ENCODE data around the gene MCM8. TPM values are rescaled to one million over a fixed set of nuclear protein-coding genes. Genes with fewer than 3 reads are reported as not detected.
"Not testable (repeated sequence)": the region's sequence is repeated elsewhere in the genome, so short reads cannot be mapped to it uniquely, and the experiment has no call there.

Gene MCM8
- total RNA-seq, 1 donor from 2014 or later = 6.8 TPM

DNA sequence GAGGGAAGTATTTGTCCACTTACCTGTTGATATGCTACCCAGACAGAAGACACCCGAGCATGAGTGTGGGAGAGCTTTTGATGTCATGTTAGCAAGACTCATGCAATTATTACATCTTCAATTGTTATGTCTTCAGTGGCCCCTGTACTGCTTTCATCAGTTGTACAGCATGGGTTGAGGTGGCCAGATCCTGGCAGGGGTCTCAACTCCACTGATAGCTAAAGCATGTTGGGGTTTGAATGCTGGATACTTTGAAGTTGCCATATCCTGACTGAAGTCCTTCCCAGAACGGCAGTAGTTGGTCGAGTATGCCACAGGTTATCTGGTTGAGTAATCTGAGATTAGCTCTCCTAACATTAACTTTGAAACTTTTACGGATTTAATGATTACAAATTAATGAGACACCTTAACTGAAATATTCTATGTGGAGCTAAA, 56.7 kb downstream of the MCM8 start:
- DNase-seq = peak; percentile 15

DNA sequence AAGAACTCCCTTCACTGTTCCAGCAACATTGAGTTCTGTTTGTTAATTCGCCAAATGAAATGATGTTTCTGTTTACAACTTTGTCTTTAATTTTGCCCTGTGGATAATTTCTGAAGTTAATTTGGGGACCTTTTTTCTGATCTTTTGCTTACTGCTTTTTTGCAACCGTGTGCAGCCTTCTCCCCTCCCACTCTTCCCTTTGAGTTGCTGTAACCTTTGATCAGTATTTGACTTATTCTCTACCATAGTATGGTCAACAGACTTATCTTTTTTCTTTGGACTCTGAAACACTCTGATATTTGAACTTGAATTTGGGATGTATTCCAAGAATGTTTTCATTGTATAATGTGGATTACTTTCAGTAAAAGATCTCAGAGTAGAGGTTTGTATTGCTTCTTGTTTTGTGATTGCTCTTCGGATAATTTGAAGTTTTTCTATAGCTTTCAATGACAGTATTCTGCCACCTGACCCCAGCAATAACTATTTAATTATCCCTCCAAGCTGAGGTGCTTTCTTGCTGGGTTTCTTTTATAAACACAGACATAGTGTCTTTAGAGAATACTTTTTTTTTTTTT, 57.2 kb downstream of the MCM8 start:
- no peak for DNase-seq

DNA sequence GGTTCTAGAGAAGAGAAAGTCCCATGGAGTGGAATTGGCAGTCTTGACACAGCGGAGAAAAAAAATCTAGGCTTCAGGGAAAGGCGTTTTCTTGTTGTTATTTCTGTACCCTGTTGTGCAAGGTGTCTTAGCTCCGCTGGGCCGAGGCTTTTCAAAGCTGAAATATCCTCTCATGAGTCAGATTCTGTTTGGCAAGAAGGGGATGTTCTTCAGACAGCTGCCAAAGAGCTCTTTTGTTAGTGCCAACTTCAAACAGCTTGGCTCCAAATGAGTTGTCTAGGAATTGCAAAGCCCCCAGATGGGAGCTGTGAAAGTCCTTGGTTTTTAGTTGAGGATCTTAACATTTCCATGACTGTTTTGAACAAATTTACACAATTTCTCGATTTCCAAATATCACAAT, 57.8 kb downstream of the MCM8 start:
- peak; percentile 84 for DNase-seq

DNA sequence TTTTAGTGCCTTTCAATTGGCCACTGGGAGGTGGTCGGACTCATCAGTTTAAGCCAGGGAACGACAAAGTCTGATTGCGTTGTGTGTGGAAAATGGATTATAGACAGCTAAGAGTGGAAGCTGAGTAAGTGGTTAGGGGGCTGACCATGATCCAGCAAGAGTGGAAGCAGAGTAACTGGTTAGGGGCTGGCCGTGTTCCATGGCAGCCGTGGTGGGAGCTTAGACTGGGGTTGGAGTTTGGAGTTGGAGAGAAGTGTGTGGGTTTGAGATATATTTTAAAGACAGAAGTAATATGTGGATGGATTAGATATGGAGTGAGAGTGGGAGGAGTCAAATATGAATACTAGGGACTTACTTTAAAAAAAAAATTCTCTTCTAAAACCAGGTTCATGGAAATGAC, 61.7 kb downstream of the MCM8 start:
- DNase-seq = no peak

DNA sequence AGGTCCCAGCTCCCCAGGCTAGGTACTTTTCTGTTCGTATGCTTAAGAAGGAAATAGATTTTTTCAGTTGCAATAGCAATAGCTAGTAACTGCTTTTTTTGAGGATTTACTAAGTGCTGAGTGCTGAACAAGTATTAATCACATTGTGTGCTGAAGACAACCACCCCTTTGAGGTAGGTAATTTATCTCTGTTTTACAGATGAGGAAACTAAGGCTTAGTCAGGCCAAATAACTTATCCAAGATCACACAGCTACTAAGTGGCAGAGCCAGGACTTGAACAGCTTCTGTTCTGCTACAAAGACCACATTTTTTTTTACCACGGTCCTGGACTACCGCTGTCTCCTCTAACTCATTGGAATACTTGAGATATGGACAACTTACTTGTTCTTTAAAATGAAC, 63.6 kb downstream of the MCM8 start:
- no peak for DNase-seq

DNA sequence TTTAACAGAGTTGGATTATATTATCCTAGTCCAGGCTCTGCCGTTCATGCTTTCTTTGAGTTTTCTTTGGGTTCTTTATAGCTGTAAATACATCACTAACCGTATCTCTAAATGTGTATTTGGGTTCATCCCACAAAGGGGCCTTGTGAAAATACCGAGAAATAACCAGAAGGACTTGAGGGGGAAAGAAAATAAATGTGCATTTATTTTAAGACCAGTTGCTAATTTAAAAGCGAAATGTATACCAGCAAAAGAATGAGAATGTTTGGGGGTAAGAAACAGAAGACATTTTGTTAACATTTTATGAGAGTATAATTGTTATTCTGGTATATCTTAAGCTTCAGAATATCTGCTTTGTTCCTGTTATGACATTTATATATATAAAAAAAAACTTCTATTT, 64.5 kb downstream of the MCM8 start:
- no peak for DNase-seq

DNA sequence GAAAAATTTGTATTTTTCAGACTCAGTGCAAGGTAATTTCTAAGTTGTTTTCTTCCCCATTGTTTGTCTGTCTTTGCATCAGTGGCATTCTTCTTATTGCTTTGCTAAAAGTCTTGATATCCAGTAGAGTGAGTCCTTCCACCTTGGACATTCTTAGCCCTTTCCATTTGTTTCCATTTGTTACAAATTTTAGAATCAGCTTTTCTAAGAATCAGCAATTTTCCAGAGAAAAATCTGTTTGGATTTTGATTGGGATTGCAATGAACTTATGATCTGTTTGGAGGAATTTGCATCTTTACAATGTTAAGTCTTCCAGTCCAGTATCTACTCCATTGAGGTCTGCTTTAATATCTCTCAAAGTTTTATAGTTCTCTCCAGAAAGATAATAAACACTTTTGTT, 67.0 kb downstream of the MCM8 start:
- no peak for DNase-seq

DNA sequence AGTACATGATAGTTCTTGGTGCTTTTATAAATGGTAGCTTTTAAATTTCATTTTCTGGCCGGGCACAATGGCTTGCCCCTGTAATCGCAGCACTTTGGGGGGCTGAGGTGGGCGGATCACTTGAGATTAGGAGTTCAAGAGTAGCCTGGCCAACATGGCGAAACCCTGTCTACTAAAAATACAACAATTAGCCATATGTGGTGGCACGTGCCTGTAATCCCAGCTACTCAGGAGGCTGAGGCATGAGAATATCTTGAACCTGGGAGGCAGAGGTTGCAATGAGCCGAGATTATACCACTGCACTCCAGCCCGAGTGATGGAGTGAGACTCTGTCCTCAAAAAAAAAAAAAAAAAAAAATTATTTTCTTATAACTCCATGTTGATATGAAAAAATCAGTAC, 67.4 kb downstream of the MCM8 start:
- DNase-seq = no peak

DNA sequence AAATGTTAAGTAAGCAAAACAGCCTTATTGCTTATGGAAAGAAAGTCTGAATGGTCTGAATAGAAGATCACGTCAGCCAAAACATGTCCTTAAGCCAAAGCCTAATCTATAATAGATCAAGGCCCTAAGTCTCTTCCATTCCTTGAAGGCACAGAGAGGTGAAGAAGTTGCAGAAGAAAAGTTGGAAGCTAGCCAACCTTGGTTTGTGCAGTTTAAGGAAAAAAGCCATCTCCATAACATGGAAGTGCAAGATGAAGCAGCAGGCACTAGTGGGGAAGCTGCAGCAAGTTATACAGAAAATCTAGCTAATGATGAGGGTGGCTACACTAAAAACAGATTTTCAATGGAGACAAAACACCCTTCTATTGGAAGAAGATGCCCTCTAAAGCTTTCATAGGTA, 74.3 kb downstream of the MCM8 start:
- DNase-seq = no peak

DNA sequence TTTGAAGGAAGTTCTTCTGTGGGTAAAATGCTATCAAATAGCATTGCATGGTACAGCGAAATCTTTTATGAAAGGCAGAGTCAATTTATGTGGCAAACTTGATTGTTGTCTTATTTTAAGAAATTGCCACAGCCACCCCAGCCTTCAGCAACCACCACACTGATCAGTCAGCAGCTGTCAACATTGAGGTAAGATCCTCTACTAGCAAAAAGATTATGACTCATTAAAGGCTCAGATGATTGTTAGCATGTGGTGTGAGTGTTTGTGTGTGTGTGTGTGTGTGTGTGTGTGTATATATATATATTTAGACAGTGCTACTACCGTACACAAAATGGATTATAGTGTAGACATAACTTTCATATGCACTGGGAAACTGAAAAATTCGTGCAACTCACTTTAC, 75.6 kb downstream of the MCM8 start:
- DNase-seq = no peak

DNA sequence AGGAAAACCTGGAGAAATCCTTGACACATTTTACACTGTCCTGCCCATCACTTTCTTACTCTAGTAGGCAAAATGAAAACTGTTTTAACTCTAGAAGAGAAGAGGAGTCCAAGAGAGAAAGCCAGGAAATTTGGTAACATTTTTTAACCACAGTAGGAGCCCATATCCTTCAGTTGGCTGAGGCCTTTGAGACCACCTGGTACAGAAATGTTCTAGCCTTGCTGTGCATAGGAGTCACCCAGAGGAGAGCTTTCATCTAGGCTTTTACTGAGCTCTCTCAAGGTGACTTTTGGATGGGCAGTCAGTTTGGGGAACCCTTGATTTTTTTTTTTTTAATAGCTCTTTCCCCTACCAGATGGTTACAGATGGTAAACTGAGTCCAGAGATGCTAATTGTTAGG, 78.4 kb downstream of the MCM8 start:
- no peak for DNase-seq

DNA sequence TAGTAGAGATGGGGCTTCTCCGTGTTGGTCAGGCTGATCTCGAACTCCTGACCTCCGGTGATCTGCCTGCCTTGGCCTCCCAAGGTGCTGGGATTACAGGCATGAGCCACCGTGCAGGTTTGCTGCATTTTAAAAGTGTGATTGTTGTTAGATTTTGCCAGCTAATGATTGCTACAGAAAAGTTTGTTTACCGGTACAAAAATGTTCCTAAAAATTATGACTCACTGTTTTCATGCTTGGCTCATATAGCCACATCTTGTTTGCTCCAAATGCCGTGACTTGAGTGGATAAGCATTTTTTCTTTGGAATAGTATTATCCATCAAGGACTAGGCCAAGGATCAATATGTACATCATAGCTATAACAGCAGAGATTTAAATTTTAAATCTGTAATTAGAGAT, 79.1 kb downstream of the MCM8 start:
- no peak for DNase-seq

DNA sequence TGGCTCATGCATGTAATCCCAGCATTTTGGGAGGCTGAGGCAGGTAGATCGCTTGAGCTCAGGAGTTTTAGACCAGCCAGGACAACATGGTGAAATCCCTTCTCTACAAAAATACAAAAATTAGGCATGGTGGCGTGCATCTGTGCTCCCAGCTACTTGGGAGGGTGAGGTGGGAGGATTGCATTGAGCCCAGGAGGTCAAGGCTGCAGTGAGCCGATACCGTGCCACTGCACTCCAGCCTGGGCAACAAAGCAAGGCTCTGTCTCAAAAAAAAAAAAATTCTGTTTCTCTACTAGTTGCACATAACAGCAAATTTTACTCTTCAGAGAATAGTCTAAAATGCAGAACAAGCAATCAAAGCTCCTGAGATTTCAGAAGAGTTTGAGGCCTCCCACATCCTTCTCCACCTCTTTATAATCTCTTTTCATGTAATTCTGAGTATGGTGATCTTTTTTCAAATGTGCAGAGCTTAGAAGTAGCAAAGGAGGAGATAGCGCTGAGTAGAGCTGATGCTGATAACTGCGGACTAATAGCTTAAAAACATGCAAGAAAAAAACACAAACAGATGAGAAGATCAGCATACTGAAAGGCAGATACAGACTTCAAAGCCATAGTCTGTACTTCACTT, 80.1 kb downstream of the MCM8 start:
- no peak for DNase-seq

DNA sequence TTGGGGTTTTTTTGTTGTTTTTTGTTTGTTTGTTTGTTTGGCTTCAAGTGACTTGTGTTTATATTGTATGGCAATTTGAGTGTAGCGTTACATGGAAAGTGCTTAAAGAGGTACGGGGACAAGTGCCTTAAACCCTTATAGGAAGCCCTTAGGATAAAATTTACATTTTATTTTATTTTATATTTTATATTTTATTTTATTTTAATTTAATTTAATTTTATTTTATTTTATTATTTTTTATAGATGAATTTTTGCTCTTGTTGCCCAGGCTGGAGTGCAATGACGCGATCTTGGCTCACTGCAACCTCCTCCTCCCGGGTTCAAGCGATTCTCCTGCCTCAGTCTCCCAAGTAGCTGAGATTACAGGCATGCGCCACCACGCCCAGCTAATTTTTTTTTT, 82.5 kb downstream of the MCM8 start:
- DNase-seq = not testable (repeated sequence)

DNA sequence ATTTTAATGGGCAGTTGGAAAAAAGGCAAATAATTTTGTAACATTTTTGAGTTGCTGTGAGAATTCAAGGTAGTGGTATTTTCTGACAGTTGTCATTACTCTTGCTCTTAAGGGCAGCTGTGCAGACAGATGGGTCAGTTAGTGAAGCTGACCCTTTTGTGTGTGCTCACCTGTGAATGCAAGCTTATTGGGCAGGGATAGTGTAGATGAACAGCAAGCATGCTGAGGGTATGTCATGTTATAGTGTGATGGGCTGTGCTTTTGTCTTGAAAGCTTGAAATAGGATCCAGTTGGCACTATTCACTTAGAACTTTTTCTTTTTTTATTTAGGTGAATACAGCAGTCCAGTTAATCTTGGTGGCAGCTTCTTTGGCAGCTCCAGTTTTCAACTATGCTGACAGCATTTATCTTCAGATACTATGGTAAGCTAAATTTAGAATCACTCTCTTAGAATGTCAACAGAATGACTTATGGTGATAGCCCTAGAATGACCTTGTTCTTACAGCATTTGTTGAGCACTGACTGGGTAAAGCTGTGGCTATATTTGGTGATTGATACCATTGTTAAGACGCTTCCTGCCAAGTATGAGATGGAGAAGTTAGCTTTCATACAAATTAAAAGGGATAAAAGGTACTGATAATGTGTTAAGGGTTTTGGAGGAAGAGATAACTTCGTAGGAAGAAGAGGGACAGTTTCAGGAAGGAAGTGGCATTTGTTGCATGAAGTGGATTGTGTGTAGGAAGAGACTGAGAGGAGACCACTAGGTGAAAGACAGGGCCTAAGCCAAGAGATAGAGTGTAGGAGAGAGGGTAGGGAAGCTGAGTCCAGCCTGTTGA, 83.9 kb downstream of the MCM8 start:
- peak; percentile 83 for DNase-seq

DNA sequence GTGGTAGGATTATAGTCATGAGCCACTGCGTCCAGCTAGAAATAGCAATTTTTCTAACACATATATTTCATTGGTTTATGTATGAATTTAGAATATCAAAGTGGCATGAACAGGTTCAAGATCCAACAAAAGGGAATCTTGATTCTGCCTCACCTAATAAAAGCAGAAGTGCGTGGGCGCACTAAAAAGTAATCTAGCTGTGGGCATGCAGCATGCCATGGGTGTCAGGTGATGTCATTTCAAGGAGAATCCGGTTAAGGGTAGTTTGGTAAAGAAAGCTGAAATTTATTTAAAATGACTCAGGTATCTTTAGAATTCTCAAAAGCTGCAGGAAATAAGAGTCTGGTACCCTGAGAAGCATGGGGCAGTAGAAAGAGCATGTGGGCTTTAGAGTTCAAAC, 85.8 kb downstream of the MCM8 start:
- no peak for DNase-seq

DNA sequence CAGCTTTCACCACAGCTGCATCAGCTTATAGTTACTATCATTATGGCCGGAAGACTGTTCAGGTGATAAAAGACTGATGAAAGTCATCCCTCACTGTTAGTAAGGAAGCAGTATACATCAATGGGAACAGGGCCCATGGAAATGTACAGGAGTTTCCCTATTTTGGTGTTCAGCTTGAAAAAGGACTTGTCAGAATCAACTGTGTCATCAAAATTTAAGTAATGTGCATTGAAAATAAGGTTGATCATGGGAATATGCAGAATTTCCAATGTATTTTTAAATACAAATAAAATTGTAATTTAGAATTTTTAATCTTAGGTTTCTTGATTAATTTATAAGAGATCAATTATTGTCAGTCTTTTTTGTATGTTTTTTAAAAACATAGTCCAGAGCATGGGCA, 86.6 kb downstream of the MCM8 start:
- DNase-seq = no peak

DNA sequence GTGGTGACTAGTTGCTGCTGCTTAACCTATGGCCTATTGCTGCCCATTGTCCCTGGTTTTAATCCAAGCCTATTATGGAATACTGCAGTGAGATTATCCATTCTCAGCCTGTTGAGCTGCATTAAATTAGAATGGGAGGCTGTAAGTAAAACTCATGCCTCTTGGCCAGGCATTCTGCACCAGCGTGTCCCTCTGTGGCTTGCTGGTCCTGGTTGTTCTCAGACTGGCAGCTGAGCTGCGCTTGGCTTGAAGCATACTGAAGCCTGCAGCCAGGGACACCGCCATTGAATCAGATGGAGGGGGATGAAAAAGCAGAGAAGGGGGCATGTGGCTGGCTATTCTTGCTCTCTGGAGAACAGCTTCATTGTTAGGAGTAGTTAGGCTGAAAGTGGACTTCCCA, 87.8 kb downstream of the MCM8 start:
- DNase-seq = no peak

DNA sequence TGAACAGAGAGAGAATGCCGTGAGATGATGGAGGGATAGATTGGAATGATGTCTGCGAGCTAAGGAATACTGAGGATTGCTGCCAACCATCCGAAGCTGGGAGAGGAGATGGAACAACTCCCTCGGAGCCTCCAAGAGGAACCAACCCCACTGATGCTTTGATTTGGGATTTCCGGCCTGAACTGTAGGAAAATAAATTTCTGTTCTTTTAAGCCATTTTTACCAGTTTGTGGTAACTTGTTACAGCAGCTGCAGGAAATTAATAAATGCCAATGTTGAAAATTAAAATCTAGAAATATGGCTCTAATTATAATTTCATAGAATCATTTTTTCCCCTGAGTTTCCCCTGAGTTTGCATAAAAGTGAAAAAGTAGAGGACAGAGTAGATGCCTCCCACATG, 89.3 kb downstream of the MCM8 start:
- DNase-seq = no peak

DNA sequence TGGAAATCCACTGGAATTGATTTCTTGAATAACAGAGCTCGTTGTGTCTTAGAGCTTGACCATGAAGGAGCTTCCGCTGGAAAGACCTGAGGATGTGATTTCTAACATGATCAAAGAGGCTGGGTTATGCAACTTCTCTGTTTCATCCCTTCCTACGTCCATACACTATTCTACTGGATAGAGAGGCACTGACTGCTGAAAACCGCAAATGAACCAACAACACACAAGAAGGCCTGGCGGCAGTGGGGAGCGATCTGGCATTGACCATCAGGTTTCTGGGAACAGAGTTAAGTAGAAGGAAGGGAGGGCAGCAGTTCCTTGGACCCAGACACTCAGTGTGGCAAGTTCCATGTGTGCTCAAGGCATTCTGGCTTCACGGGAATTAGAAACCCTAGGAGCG, 90.1 kb downstream of the MCM8 start:
- DNase-seq = no peak

DNA sequence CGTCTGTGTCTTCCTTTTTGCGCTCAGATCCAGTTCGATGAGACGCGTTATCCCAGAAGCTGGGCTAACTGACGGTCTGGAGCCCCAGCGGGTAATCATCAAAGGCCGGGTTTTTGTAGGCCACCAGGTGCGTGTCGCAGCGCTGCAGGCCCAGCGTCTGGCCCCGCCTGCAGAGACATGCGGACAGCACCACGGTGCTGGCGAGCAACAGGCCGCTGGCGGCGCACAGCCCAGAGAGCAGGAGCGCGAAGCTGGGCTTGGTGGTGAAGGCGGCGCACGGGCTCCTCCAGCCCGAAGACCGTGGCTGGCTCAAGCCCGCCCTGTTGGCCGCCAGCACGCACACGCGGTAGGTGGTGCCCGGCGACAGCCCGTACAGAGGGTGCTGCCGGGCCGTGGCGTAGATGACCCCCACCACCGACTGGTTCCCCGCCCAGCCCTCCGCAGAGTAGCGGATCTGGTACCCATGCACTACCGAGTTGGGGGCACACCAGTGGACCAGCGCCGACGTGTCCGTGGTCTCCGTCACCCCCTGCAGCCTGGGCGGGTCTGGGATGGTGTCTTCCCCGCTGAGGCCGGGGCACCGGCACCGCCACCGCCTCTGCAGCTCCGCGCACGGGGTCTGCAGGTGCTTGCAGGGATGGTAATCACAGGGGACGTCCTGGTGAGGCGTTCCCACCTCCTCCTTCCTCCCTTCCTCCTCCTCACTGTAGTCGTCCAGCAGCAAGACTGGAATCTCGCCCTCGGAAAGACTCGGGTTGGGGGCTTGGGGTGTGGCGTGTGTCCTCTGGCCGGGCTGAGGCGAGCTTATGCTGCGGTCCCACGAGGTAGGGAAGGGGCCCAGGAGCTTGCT, 90.7 kb downstream of the MCM8 start:
- DNase-seq = no peak

DNA sequence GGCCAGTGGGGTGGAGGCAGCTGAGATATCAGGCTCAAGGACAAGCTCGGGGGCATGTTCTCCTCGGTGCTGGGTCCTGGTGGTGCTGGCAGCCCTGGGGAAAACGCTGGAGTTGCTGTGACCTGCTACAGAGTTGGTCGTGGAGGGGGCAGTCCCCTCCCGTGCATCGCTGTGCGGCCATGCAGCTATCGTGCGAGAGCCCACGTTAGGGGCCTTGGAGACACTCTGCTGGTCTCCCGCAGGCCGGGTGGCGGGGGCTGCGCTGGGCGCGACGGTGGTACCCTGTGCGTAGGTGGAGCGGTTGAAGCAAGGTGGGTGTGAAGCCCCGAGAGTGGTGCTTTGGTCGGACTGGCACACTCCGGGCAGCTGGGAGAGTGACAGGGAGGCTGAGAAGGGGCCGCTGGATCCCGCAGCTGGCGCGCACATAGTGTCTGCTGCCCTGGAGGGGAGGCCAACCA, 91.4 kb downstream of the MCM8 start:
- no peak for DNase-seq

DNA sequence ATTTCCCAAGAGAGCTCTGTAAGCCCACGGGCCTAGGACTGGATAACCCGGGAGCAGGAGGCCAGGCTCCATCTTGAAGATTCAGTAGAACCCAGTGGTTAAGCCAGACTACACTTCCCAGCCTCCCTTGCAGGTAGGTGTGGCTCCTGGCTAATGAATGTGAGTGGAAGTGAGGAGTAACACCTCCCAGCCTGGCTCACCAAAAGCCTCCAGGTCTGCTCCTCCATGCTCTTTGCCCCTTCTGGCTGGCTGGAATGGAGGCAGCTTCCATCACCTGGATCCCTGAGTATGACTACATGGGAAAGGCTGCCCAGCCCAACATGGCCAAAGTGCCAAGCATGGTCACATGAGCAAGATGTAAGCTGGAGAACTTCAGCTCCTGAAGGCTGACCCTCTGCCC, 93.7 kb downstream of the MCM8 start:
- no peak for DNase-seq
